ENCODE measurements around the gene PAIP1. TPM values are rescaled to one million over a fixed set of nuclear protein-coding genes. Genes with fewer than 3 reads are reported as not detected.
A peak's percentile ranks its signal among the peaks of the same experiment; 100 is the strongest.

Gene PAIP1
- total and polyA plus RNA-seq, 8 donors: 3.8 to 93.6 (median 50.8) TPM

DNA sequence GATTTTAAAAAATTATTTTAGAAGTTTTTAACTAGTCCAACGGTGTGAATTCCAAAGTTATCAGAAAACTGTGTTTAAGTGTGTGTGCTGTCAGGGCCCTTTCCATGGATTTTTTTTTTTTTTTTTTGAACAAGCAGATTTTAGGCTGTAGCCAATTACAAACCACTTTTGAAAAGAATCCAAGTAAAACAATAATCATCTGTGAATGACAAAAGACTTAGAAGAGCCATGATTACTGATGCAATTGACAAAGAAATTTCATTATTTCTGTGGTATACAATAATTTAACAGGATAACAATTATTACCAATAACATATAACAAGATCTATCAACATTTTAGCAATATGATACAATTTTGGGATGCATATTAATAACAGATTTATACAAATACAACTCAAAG lies 16.2 kb upstream of the PAIP1 start:
- Histone ChIP-seq H3K27ac (no peak overlapping the region), H3K27me3 (no peaks in the 10 kb centered on the region), H3K4me1 (peaks cover 0 to 14% (median 7%) of the 10 kb centered on the region in 4 donors), H3K36me3 (peaks cover 0 to 10% (median 7%) of the 10 kb centered on the region in 4 donors), H3K9me3 (no peaks in the 10 kb centered on the region), H3K4me3 (no peak overlapping the region)
- DNase-seq: no peak
- TF ChIP-seq, protein P1, sequence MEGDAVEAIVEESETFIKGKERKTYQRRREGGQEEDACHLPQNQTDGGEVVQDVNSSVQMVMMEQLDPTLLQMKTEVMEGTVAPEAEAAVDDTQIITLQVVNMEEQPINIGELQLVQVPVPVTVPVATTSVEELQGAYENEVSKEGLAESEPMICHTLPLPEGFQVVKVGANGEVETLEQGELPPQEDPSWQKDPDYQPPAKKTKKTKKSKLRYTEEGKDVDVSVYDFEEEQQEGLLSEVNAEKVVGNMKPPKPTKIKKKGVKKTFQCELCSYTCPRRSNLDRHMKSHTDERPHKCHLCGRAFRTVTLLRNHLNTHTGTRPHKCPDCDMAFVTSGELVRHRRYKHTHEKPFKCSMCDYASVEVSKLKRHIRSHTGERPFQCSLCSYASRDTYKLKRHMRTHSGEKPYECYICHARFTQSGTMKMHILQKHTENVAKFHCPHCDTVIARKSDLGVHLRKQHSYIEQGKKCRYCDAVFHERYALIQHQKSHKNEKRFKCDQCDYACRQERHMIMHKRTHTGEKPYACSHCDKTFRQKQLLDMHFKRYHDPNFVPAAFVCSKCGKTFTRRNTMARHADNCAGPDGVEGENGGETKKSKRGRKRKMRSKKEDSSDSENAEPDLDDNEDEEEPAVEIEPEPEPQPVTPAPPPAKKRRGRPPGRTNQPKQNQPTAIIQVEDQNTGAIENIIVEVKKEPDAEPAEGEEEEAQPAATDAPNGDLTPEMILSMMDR (IDR thresholded peaks at IDR 0.05): no peak
- no peak for TF ChIP-seq POLR2A (IDR thresholded peaks at IDR 0.05)
- no peak for TF ChIP-seq POLR2AphosphoS5 (IDR thresholded peaks at IDR 0.05)
- TF ChIP-seq EP300 (IDR thresholded peaks at IDR 0.05): no peak
- 34 to 61% (median 38%) methylated on average over 1 of the region's 1 CpG for WGBS, 5 donors
- intact Hi-C loops (cut with DNase I; ENCODE audit: low total_unique reads): no loop called here

- peak overlapping the region in 1 of 5 donors; percentile 65 for H3K27ac ChIP-seq
- H3K36me3 ChIP-seq: peaks cover 0 to 10% (median 7%) of the 10 kb centered on the region in 4 donors
- no peak for TF ChIP-seq POLR2A (IDR thresholded peaks at IDR 0.05)
- no peak for TF ChIP-seq EP300 (IDR thresholded peaks at IDR 0.05)
- TF ChIP-seq POLR2AphosphoS5 (IDR thresholded peaks at IDR 0.05): no peak
- TF ChIP-seq, protein P1 (IDR thresholded peaks at IDR 0.05): no peak
- WGBS, 5 donors: 28 to 56% (median 38%) methylated on average over 2 of the region's 2 CpGs
- no peaks in the 10 kb centered on the region for H3K27me3 ChIP-seq
- peaks cover 0 to 14% (median 7%) of the 10 kb centered on the region in 4 donors for H3K4me1 ChIP-seq
- intact Hi-C loops (cut with DNase I; ENCODE audit: low total_unique reads): no loop called here
- no peak for DNase-seq
- H3K9me3 ChIP-seq: no peaks in the 10 kb centered on the region
- H3K4me3 ChIP-seq: no peak overlapping the region
Measured at GRCh38 chr5:43572357-43572756, 15.5 kb upstream of the PAIP1 start.

DNA sequence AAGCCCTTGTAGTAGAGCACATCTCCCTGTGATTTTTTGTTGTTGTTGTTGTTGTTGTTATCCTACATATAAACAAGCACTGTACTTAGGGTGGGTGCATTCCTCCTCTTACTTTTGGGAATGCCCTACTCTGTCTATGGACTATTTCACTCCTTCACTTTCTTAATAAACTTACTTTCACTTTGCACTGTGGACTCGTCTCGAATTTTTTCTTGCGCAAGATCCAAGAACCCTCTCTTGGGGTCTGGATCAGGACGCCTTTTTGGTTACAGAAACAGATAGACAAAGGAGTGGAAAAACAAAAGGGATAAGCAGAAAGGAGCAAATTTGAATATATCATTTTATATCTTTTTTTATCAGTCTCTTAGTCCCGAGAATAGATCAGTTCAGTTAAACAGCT lies 14.4 kb upstream of the PAIP1 start:
- peaks cover 0 to 10% (median 7%) of the 10 kb centered on the region in 4 donors for H3K36me3 ChIP-seq
- H3K27me3 ChIP-seq: no peaks in the 10 kb centered on the region
- H3K4me1 ChIP-seq: peaks cover 0 to 14% (median 7%) of the 10 kb centered on the region in 4 donors
- intact Hi-C loops (cut with DNase I; ENCODE audit: low total_unique reads): no loop called here
- H3K4me3 ChIP-seq: peak overlapping the region in 2 of 4 donors; percentile 13 to 19
- WGBS, 5 donors: 60 to 87% (median 77%) methylated on average over 5 of the region's 5 CpGs
- H3K9me3 ChIP-seq: no peaks in the 10 kb centered on the region
- TF ChIP-seq, protein P1 (IDR thresholded peaks at IDR 0.05): no peak
- TF ChIP-seq POLR2A (IDR thresholded peaks at IDR 0.05): no peak
- no peak for TF ChIP-seq EP300 (IDR thresholded peaks at IDR 0.05)
- no peak for TF ChIP-seq POLR2AphosphoS5 (IDR thresholded peaks at IDR 0.05)
- DNase-seq: no peak
- peak overlapping the region in 2 of 5 donors; percentile 6 to 65 for H3K27ac ChIP-seq

DNA sequence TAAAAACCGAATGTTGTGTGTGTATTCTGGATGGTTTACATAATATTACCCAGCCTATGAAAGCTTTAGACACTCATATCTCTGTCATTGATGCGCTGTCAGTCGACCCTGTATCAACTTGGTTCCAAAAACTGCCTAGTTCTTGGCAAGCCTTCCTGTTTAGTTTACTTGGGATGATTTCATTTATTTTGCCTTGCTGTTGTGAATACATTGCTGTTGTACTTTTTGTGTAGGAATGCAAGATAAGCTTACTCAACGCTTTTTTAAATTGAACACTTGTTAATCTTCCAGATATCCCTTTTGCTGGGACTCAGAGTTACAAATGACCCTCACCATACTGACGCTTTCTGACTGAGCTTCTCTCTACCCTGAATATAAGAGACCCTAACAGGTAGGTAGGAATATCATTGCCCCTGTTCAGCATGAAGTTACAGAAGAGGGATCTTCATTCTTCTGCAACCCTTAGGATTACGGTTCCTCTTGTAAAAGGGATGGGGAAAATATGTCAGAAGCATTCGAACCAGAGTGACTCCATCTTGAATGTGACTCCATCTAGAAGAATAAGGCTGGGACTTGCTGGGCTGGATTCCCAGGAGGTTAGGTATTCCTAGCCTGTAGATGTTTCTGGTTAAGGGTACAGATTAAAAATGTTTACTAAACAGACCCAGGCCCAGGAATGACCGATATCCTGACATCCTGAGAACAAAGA lies 13.7 kb upstream of the PAIP1 start:
- WGBS, 5 donors: 84 to 89% (median 88%) methylated on average over 8 of the region's 8 CpGs
- peak overlapping the region in 1 of 4 donors; percentile 13 for H3K4me3 ChIP-seq
- intact Hi-C loops (cut with DNase I; ENCODE audit: low total_unique reads): no loop called here
- H3K36me3 ChIP-seq: peaks cover 0 to 6% (median 5%) of the 10 kb centered on the region in 4 donors
- no peaks in the 10 kb centered on the region for H3K27me3 ChIP-seq
- peak overlapping the region in 2 of 5 donors; percentile 6 to 65 for H3K27ac ChIP-seq
- DNase-seq: no peak
- TF ChIP-seq EP300 (IDR thresholded peaks at IDR 0.05) (no peak), POLR2A (IDR thresholded peaks at IDR 0.05) (no peak), POLR2AphosphoS5 (IDR thresholded peaks at IDR 0.05) (no peak)
- TF ChIP-seq, protein P1 (IDR thresholded peaks at IDR 0.05): no peak
- peaks cover 0 to 14% (median 7%) of the 10 kb centered on the region in 4 donors for H3K4me1 ChIP-seq
- H3K9me3 ChIP-seq: no peaks in the 10 kb centered on the region

Measured in stomach (tissue), 9 donors.